Stimulated activated CD4-positive, alpha-beta T cell treated with anti-CD3 and anti-CD28 coated beads, TNF-alpha, amount 100 ng/mL, for 24 hours (primary cell): ENCODE data around the gene NUS1.
"Not testable (repeated sequence)": the region's sequence is repeated elsewhere in the genome, so short reads cannot be mapped to it uniquely, and the experiment has no call there.

Experiments
- DNase-seq, 3 experiments: peaks; one replicate each; pipeline ENCODE4 v3.0.0-alpha.2; 2020; ENCODE audit warnings: low read depth in 3 of 3

The NUS1 gene

DNA sequence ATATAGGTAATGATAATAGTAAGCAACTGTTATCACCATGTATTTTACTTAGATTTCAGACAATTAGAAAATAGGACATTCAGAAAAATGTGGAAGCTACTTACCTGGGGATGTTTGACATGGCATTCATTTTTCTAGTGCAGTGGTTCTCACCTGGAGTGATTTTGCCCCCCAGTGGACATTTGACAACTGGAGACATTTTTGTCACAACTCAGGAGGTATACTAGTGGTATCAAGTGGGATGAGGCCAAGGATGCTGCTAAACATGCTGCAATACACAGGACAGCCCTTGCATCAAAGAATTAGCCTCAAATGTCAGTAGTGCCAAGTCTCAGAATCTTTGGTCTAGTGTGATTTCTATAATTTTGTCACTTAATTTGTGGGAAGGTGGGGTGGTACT, 36.1 kb downstream of the NUS1 start:
- no peak for DNase-seq

DNA sequence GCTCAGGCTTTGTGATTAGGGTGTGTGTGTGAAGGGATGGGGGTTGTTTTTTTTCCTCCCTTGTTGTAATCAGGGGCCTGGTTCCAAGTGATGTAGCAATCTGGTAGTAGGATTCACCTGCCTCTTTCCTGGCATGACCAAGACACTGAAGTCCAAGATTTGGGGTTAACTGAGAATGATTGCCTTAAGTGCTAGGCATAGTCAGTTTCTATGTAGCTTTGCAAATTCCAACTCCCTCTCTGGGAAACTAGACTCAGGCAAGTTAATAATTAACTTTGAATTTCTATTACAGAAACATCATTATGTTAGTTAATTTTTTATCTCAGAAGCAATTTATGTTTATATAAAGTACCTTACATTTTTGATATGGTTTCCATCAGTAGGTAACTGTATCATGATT, 43.6 kb downstream of the NUS1 start:
- no peak for DNase-seq

DNA sequence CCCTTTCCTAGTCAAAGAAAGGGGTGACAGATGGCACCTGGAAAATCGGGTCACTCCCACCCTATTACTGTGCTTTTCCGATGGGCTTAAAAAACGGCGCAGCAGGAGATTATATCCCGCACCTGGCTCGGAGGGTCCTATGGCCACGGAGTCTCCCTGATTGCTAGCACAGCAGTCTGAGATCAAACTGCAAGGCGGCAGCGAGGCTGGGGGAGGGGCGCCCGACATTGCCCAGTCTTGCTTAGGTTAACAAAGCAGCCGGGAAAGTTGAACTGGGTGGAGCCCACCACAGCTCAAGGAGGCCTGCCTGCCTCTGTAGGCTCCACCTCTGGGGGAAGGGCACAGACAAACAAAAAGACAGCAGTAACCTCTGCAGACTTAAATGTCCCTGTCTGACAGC, 46.3 kb downstream of the NUS1 start:
- not testable (repeated sequence) for DNase-seq

DNA sequence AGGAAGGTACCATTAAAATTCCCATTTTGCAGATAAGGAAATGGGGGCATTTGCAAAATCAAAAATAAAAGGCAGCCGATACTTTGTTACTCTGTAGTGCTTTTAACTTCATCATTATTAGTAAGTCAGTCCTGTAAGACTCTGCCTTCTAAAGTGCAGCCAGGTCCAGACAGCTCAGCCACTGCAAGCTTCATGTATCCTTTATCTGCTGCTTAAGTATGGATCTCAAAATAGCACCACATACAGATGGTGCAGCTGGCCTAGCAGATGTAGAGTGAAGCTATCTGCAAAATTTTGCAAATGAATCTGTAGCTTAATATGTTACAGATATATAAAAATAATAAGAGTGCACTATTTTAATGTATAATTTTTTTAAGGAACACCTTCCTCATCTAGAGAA, 53.4 kb downstream of the NUS1 start:
- DNase-seq: no peak

DNA sequence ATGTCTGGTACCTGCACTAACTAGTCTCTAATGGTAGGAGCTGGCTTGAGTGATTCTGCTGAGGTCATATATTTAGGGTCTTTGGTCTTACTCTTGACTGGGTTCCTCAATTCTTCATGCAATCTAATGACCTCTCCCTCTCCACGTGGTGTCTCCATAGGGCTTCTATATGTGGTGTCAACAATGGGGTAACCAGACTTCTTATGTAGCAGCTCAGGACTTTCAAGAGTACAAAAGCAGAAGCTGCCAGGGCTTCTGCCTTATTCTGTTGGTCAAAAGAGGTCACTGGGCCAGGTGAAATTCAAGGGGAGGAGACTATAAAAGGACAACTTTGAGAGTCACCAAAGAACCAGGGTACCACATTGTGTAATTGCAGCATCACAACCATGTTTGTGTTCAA, 54.3 kb downstream of the NUS1 start:
- DNase-seq: no peak

DNA sequence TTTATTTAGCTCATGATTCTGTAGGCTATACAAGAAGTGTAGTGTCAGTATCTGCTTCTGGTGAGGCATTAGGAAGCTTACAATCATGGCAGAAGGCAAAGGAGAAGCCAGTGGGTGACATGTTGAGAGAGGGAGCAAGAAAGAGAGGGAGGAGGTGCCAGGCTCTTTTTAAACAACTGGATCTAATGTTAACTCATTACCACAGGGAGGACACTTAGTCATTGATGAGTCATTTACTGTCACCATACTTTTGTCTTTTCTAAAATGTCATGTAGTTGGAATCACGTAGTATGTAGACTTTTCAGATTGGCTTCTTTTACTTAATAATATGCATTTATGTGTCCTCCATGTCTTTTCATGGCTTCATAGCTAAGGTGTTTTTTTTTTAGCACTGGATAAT, 58.1 kb downstream of the NUS1 start:
- no peak for DNase-seq

DNA sequence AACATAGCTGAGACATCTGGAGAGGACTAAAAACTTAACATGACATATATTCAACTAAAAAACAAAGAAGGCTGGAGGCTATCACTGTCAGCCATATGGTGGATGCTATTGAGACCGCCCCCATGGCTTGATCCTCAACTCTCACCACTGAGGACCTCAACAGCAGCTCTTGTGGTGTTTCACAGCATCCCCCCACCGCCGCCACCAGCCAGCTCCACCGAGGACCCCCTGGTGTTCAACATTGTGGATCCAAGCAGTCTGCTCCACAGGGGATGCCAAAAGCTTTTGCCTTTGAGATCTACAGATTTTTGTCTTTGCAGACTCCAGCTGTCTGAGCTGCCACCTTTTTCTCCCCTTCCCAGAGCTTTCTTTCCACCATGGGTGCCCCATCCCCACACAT, 64.6 kb downstream of the NUS1 start:
- DNase-seq: no peak

DNA sequence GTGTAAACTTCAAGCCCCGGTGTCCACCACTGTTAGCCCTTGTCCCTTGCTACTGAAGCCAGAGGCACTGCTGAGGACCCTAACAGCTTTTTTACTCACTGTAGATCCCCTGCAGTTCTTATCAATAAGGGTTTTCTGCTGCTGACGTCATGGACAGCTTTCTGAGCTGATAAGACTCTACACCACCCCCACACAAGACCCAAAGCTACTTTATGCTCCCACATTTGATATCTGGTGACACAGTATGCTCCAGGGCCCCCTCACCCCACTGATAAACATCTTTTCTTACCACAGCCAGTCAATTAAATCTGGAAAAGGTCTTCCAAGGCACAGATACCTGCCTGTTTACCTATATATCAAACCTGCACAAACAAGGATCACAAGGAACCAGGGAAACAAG, 65.3 kb downstream of the NUS1 start:
- no peak for DNase-seq

DNA sequence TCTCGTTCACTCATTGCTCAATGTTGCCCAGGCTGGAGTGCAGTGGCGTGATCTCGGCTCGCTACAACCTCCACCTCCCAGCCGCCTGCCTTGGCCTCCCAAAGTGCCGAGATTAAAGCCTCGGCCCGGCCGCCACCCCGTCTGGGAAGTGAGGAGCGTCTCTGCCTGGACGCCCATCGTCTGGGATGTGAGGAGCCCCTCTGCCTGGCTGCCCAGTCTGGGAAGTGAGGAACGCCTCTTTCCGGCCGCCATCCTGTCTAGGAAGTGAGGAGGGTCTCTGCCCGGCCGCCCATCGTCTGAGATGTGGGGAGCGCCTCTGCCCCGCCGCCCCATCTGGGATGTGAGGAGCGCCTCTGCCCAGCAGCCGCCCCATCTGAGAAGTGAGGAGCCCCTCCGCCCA, 75.4 kb downstream of the NUS1 start:
- DNase-seq: not testable (repeated sequence)
